NCI-H1092 treated with DMSO at 0.1 percent for 48 hours (cell line): ENCODE results near the gene WFDC1.
A peak's percentile ranks its signal among the peaks of the same experiment; 100 is the strongest.

ENCODE experiments used
- DNase-seq: peaks from one replicate; lab custom pipeline; 2025; lab: John Stamatoyannopoulos, UW

The WFDC1 gene

DNA sequence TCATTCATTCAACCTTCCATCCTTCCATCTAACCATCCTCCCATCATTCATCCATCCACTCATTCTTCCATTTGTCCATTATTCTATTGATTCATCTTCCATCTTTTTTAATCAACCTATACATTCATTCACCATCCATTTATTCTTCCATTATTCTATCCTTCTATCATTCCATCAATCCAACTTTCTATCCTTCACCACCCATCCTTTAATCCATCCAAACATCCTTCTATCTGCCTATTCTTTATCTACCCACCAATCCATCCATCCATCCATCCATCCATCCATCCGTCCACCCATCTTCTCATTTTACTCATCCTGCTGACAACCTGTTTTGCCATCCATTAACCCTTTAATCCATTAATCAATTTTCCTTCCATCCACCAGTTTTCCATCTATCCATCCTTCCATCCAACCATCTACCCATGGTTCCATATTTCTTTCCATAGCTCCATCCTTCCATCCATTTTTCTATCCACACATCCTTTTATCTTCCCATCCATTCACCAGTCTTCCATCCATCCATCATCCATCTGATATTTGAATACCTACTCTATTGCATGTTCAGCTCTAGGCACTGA, 21.8 kb upstream of the WFDC1 start:
- no peak for DNase-seq

DNA sequence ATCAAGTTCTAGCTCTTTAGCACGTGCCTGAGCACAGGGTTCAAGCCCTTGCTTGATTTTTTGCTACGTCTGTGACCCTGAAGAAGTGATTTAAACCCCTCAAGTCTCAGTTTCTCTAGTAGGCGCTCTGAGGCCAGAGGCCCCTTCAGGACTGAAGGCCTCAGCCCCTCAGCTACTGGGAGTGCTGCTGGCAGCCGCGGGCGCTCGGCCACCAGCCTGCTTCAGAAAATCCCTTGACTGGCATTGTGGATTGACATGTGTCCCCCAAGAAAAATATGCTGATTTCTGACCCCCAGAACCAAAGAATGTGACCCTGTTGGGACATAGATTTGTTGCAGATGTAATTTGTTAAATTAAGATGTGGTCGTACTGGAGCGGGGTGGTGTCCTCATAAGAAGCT, 20.2 kb upstream of the WFDC1 start:
- DNase-seq = no peak

DNA sequence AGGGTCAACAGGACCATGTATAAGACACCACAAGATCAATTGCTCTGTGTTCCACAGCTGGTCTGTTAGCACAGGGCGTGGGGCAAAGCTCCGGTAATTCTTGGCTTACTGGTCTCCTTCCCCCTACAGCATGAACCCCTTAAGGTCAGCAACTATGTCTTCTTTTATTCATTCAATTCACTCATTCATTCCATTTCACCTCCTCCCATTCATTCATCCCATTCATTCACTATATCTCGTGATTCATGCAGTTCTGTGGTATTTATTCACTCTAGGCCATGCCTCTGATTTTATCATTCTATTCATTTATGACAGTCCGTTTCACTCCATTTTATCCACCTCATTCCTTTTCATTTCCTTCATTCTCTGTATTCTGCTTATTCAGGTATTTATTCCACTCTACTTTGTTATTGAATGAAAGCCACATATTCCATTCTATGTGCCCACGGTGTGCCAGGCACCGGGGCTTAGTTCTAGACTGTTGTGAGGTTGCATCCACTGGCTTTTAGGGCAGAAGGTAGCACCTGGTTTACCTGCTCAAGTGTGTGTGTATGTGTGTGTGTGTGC, 19.0 kb upstream of the WFDC1 start:
- DNase-seq = no peak

DNA sequence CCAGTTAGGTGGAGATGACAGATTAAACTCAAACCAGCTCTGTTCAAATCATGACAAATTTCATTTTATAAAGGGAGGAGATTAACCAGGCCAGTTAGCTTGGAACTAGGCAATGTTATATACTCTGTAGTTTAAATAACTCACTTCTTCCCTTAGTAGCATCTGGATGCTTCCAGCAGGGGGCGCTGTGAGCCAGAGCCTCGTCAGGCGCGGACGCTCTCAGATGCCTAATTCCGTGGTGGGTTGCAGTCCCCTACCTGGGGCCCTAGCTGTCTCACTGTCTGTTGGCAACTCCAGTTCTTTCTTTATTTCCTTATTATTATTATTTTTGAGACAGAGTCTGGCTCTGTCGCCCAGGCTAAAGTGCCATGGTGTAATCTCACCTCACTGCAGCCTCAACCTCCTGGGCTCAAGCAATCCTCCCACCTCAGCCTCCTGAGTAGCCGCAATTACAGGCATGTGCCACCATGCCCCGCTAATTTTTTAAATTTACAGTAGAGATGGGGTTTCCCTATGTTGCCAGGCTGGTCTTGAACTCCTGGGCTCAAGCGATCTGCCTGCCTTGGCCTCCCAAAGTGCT, 17.3 kb upstream of the WFDC1 start:
- peak; percentile 51 for DNase-seq

DNA sequence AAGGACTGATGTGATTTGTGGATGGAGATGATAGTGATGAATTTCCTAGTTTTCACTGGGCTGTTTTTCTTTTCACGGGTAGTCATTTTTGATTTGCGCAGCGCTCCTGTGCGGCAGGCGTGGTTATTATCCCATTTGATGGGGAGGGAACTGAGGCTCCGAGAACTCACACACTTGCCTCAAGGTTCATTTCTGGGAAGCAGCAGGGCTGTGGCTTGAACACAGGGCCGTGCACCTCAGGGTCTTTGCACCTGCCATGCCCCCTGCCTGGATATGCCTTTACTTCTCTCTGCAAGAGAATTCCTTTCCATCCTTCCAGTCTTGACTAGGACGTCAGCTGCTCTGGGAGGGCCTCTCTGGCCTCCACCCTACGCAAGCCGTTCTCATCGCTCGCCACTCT, 16.3 kb upstream of the WFDC1 start:
- DNase-seq = no peak

DNA sequence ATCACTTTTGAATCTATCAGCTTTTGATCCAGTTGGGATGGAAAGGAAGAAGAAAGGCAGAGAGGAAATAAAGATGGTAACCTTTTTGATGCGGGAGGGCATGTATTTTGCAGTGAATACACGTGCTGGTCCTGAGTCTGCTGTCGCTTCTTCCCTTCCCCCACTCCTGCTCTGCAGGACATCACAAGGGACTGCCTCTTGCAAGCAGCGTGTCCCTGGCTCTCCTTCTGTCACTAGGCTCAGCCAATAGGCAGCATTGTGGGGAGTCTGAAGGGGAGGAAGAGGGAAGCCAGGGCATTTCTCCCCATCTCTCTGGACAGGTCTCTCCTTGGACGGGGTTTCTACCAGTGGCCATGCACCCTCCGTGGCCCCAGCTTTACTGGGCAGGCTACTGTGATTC, 15.7 kb upstream of the WFDC1 start:
- DNase-seq = no peak

DNA sequence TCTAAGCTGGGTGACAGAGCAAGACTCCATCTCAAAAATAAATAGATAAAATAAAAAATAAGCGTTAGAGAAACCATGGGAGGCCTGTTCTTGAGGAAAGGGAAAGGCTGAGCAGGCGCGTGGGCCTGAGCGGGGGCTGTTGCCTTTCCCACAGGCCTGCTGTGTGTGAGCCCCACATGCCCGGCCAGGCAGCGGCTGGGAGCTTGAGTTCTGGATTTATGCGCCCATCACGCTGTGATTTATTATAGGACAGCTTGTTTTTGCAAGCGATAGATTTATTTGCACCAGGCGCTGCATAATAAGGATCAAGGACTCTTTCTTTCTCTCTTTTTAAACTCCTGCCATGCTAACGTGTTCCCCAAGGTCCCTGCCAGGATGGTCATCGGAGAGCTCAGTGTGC, 14.8 kb upstream of the WFDC1 start:
- no peak for DNase-seq

DNA sequence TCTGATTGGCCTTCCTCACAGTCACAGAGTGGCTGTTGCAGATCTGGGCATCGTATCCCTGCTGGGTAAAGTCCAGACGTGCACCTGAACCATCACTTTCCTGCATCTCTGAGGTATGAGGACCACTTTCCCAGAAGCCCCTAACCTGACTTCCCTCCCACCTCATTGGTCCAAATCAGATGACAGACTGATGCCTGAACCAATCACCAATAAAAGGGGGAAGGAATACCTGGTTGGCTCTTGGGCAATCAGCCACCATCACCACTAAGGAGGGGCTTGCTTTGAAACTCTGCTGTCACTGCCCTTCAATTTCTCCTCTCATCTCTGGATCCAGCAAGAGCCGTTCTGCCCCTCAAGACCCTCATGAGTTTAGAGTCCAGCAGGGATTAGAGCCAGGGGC, 13.6 kb upstream of the WFDC1 start:
- DNase-seq = no peak

DNA sequence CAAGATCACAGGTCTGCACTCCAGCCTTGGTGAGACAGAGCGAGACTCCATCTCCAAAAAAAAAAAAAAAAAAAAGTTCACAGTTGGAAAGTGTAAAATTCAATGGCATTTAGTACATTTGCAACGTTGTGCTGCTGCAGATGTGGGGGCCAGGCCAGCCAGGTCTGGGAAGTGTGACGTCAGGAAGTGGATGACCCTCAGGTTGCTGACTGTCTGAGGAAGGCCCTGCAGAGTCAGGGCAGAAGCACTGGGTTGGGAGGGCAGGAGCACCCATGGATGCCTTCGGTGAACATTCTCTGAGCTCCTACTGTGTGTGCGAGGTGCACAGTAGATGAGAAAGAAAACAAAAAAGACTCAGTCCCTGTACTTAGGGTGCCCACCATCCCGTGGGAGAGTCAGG, 12.1 kb upstream of the WFDC1 start:
- DNase-seq = no peak

DNA sequence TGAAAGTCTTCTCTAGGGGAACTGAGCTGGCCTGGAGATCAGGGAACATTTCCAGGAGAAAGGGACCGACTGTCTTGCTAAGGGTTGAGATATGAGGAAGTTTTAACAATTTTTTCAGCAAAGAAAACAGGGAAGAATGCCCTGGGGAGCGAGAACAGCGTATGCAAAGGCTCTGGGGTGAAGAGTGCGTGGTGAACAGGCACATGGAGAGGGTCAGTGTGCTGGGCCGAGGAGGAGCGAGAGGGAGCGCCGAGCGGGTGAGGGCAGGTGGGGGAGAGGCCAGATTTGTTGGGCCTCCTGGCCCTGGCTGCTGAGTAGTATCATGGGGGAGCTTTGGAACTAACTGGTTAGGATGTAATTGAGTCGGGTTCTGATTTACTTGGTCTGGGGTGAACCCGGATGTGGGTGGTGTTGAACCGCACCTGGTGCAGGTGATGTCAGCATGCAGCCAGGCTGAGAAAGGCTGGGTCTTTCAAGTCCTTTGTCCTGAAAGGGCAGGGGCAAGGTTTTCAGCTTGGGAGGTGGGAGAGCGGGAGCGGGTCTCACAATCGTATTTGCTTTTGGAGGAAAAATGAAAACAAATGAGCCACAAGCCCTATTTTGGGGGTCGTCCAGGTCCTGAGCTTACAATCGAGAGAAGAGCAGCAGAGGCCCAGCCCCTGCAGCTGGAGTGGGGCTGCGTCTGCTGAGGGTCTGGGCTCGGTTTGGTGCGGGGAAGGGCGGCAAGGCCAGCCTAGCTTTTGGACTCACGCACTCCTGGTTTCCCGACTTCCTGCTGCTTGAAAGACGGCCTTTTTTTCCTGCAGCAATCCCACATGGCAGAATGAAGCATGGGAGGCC, 11.1 kb upstream of the WFDC1 start:
- no peak for DNase-seq

DNA sequence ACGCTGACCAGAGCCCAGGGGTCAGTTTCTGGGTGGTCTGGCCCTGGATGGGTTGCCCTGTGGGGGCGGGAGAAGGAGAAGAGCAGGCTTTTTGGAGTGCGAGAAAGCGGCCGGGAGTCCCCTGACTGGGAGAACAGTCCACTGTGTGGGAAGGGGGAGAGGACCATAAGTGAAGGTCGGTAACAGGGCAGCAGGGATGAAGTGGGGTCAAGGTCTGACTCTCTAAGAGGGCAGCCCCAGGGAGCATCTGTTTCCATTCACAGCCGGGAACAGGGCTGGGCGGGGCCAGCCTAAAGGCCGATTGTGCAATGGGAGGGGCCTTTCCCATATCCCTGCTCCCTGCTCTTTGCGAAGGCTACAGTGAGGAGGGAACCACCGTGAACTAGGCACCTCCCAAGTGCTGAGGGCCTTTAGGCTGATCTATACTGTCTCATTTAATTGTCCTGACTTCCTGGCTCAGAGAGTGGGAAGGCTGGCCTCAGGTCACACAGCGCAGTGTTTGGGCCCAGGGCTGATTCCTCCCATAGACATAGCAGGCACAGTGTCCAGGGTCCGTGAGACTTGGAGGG, 10.4 kb upstream of the WFDC1 start:
- no peak for DNase-seq

DNA sequence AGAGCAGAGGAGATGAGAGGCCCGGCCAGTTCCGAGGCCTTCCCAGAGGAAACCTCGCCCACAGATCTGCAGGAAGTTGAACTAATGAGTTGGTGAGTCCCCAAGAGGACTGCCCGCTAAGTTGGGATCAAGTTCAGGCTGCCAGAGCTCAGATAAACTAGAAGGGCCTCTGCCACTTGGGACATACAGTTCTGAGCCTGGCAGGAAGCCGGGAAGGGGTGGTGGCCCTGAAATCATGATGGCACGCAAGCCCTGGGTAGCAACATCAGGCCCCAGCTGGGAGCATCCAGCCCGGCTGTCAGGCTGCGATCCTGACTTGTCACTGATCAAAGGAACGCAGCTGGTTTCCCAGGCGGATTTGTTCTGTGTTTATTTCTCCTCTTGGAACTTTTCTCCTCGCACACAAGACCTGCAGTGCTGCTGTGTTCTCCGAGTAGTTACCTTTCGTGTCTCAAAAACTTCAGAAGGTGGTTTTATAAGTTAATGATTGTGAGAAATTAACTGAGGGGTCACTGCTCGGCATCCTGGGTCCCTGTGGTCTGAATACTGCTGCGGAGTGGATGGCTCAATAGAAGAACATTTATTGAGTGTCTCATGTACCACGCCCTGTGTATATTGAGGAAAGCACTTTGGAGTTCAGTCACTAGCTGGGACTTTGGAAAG, 8.0 kb upstream of the WFDC1 start:
- no peak for DNase-seq

DNA sequence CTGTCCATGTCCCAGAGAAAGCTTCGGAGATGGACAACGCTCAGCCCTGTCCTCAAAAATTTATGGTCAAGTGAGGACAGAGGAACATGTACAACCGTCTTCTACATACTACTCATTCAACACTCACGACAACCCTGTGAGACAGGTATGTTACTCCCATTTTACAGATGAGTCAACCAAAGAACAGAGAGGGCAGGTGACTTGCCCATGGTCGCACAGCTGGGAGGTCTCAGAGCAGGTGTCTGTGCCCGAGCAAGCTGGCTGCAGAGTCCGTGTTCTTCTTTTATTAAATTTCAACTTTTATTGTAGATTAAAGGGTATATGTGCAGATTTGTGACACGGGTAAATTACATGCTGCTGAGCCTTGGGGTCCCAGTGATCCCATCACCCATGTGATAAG, 5.8 kb upstream of the WFDC1 start:
- no peak for DNase-seq

DNA sequence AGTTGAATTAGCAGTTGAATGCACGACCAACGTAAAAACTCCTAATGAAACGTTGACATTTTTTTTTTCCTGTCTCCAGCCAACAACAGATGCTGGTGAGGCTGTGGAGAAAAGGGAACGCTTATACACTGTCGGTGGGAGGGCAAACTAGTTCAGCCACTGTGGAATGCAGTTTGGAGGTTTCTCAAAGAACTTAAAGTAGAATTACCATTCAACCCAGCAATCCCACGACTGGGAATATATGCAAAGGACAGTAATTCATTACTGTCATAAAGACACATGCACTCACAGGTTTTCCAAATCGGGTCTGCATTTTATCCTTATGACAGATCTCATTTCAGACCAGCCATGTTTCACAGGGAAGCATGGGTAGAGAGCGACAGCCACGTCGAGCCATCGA, 3.5 kb upstream of the WFDC1 start:
- DNase-seq = no peak

DNA sequence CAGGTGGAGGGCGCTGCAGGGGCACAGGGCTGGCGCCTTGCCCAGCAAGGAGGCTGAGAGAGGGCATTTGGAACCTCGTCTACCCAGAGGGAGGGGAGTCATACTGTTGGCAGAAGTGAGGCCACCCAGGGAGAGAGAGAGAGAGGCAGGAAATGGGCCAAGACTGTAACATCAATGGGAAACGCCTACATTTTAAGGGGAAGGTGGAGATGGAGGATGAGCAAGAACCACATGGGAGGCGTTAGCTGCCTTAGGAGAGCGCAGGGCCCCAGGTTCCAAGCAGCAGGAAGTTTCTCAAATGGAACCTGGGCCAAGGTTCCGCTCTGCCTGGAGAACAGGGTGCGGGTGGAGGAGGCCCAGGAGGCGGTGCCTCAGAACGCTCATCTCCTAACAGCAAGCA, 2.7 kb upstream of the WFDC1 start:
- peak; percentile 70 for DNase-seq

DNA sequence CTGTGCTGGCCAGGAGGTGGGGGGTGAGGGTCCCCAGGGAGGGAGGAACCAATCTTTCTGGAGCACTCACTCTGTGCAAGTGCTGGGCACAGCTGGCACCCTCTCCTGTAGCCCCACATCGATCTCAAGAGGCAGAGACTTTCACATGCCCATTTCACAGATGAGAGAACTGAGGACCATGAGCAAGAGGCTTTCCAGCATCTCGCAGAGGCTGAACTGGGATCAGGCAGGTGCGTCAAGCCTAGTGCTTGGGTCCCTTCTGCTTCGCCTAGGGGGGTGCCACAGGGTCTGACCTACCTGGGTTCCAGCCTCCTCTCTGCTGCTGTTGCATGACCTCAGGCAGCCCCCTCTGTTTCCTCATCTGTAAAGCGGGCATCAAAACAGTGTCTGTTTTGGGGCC, 1.3 kb upstream of the WFDC1 start:
- no peak for DNase-seq

DNA sequence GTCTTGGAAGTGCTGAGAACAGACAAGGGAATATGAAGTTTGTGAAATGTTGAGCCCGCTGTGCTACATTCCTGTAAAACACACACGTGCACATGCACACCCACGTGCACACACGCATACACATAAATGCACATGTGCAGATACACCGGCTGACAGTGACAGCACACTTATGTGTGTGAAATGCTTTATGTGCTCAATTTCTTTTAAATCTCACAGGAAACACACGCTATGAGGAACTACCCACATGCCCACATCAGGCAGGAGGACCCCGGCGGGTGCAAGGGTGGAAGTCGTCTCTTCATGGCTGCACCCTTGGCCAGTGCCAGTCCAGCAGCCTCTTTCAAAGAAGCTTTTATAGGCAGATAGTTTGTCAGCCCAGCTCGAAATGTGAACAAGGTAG, 561 bp upstream of the WFDC1 start:
- DNase-seq = no peak

DNA sequence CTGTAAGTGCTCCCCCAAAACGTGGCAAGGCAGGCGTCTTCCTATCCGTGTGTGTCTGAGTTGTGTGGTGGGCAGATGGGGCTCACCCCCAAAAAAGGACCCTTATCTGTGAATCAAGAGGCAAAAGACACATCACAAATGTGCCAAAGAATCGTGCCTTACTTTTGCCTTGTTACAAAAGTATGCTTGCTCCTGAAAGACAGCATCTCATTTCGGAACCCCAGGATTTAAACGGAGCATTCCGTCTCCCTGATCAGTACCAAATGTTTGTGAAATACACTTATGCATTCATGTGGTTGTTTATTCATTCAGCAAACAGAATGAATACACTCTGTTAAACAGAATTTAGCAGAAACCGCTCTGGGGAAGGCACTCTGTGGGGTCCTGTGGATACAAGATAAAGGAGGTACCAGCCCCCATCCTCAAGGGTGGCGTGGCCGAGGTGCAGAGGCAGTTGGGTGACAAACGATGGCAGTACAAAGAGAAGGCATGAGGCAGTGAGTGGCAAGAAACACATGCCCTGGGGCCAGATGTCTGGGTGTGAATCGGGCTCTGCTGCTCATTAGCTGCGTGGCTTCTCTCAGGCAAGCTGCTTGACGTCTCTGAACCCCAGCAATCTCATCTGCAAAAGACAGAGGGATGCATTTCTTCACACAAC, 654 bp downstream of the WFDC1 start:
- no peak for DNase-seq

DNA sequence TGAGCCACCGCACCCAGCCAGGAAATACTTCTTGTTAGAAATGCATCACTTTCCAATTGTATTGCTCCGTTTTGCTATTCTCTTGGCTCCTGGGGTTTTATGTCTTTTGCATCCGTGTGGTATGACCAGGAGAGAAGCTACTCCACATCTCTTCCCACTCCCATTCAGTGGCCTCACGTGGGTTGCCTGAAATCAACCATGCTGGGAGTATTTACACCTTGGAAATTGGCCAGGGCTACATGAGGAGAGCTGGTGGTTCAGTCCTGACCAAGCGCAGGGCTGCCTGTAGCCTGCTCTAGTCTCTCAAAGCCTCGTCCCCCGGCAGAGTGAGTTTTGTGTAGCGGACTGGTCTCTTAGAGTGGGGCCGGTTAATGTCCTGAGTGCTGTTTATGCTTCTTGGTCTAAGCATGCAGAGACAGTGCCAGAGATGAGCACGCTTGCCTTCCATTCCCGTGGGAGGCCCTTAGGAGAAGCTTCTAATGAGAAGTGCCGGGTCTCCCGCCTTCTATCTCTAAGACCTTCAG, 3.8 kb downstream of the WFDC1 start:
- DNase-seq = no peak

DNA sequence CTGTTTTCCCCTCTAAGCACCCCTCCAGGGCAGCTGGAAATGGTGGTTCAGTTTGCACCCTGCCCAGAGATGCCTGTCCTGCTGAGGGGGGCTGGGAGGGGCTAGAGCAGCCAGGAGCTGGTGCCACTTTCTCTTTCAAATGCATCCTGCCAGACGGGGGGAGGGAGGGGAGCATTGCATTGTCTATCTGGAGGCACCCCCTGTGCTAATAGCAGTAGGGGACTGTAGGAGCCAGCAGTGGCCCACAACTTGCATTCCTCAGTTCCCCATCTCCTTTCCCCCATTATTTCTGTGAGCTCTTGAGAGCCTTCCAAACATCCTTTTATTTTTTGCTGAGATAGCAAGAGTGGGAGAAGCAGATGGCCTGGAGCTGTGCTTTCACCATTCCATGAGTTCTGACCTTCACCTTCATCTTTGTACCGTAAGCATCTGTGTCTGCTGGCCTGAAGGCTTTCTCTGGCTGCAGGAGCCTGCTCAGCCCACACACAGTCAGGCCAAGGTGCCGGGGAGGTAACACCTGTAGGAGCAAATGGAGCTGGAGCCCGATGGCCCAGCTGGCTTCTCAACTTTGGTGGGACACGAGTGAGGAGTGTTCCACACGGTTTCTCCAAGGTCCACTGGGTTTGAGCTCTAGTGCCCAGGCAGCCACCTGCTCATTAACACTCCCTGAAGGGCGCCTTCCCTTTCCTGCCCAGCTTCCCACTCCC, 5.2 kb downstream of the WFDC1 start:
- DNase-seq = no peak
